Superior temporal gyrus (tissue), 1 donor: ENCODE results near the gene DES.
"Not testable (repeated sequence)": the region's sequence is repeated elsewhere in the genome, so short reads cannot be mapped to it uniquely, and the experiment has no call there.

Experiments used
- DNase-seq: peaks from one replicate; pipeline ENCODE4 v3.0.0-alpha.2; 2016; ENCODE audit errors: extremely low spot score

Gene DES

DNA sequence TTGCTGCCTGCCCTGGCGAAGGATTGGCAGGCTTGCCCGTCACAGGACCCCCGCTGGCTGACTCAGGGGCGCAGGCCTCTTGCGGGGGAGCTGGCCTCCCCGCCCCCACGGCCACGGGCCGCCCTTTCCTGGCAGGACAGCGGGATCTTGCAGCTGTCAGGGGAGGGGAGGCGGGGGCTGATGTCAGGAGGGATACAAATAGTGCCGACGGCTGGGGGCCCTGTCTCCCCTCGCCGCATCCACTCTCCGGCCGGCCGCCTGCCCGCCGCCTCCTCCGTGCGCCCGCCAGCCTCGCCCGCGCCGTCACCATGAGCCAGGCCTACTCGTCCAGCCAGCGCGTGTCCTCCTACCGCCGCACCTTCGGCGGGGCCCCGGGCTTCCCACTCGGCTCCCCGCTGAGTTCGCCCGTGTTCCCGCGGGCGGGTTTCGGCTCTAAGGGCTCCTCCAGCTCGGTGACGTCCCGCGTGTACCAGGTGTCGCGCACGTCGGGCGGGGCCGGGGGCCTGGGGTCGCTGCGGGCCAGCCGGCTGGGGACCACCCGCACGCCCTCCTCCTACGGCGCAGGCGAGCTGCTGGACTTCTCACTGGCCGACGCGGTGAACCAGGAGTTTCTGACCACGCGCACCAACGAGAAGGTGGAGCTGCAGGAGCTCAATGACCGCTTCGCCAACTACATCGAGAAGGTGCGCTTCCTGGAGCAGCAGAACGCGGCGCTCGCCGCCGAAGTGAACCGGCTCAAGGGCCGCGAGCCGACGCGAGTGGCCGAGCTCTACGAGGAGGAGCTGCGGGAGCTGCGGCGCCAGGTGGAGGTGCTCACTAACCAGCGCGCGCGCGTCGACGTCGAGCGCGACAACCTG, at the start of gene DES:
Gene DES (plus strand): TSS at position 223 of the 857 bp plus-strand sequence. CDS start 86 bp downstream, at position 309.
- DNase-seq: no peak

DNA sequence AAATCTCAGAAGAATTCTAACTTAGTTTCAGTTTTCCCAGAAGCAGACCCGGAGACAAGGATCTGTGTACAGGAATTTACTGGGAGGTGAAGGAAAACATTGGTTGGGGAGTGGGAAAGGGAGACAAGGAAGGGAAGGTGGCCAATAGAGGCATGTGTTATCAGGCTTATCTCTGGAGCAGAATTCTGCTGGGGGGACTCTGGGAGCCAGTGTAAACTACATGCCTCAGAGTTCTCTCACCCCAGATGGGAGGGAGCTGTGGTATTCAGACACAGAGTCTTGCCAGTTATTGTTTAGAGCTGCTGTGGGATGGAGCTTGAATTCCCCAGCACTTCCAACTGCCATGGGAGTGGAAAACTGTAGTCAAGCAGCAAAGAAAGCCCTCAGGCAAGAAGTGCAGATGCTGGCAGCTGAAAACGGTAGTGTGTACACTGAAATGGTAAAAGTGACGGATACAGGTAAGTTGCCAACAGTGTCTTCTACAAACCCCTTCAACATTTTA, 49.4 kb upstream of the DES start:
- DNase-seq: no peak

DNA sequence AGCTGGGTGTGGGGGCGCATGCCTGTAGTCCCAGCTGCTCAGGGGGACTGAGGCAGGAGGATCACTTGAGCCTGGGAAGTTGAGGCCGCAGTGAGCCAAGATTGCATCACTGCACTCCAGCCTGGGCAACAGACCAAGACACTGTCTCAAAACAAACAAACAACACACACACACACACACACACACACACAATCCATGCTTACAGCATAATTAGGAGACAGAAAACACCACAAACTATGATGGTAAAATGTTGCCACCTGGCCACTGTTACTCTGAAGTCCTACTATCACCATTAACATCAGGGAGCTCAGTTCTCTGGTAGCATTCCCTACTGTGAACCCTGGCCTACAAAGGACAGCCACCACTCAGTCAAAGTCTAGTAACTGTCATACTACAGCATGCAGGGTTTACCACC, 48.7 kb upstream of the DES start:
- no peak for DNase-seq

DNA sequence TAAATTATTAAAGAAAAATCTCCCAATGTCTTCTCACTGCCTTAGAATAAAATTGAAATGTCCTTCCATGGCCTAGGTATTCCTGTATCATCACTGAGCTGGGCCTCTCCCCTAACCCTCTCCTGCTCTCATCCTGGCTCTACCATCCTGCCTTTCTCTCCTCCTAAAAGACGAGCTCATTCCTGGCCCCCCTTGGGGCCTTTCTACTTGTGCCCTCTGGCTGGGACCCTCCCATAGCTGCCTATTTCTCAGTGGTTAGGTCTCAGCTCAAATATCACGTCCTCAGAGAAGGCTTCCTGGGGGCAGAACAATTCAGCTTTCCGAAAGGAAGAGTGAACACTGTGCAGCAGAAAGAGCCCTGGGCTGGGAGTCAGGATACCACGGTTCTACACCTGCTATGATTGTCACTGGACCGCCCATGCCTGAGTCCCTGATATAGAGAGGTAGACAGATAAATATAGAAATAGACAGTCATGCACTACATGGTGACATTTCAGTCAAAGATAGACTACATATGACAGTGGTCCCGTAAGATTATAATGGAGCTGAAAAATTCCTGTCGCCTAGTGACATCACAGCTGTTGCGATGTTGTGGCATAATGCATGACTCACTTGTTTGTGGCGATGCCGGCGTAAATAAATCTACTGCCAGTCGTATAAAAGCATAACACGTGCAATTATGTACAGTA, 39.9 kb upstream of the DES start:
- no peak for DNase-seq

DNA sequence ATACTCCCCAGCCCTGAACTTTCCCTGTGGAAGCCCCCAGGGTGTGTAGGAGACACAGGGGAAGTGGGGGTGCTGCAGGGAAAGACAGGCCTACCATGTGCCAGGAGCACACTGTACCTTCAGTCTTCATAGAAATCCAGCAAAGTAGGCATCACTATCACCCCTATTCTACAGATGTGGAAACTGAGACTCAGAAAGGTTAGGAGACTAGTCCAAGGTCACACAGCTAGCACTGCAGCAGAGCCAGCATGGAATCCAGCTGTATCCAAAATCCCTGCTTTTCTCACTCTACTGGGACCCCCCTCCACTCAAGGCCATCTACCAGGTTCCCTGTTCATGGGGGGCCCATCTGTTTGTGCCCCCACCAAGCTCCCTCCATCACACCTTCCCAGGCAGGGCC, 37.3 kb upstream of the DES start:
- DNase-seq: no peak

DNA sequence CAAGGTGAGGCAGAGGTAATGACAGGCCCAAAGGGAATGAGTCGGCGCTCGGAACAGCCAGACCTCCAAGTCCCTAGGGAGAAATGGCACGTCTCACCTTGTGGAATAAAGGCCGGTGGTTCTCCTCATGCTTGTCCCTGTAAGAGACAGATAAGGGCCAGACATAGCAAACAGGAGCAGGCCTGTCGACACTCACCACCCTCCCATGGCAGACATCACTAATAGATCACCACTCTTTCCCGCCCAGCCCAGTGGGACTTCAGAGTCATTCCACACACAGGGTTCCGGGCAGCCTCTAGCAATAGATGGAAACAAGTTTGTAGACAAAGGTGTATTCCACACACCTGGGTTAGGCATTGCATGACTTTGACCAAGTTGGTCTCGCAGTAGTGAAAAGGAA, 36.7 kb upstream of the DES start:
- no peak for DNase-seq

DNA sequence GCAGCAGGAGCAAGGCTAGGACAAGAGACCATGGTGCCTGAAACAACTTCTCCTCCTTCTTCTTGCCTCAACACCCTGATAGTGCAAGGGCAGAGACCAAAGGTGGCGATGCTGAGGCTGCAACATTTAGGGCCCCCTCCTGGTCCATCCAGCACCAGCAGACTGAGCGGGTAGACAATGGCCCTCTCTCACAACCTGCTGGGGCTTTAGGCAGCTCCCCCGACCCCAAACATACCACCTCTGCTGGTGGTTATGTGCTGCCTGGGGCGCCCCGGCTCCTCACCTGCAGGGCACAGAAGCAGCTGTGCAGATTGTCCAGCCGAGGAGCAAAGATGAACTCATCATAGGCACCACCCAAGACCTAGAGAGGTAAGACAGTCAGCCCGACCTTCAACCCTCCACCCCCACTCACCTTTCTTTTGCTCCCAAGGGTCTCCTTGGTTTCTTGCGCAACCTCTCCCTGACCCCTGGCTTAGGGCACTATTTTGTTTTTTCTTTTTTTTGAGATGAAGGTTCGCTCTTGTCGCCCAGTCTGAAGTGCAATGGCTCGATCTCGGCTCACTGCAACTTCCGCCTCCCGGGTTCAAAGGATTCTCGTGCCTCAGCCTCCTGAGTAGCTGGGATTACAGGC, 34.0 kb upstream of the DES start:
- no peak for DNase-seq

DNA sequence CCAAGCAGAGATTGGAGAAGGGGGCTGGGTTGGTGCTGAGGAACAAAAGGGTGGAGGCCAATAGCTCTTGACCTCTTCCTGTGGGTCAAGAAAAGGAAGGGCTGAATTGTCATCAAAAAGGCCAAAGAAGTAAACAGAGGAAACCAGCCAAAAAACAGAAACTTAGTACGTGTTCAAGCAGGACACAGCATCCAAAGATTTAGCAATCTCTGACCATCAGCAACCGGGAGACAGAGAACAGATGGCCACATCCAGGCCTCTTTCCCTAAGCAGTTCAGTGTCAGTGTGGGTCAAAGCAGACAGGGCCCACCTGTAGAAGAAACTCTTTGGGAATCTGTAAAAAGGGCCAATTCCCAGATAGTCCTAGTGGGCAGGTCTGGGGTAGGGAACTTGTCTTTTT, 33.3 kb upstream of the DES start:
- DNase-seq: no peak

DNA sequence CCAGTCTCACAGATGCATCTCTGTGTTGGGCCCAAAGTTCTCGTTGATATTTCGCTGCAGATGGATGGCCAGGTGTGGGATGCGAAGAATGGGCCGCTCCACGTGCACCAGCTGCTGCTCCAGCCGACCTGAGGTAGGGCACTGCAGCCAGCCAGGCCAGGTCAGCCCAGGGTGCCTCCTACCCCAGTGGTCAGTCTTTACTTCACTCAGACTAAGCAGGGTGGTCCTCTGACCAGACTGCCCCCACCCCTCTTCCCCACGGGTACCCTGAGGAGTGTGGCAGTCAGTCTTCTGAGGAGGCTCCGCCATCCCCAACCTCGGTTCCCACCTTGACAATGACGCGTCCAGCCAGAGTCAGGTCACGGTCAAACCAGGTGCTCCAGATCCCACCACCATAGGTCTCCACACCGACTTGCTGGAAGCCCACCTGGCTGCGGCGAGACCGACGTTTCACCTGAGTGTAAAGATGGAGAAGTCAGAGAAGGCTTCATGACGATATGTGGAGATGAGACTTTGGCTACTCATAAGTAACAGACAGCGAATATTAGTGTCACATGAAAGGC, 32.1 kb upstream of the DES start:
- DNase-seq: no peak

DNA sequence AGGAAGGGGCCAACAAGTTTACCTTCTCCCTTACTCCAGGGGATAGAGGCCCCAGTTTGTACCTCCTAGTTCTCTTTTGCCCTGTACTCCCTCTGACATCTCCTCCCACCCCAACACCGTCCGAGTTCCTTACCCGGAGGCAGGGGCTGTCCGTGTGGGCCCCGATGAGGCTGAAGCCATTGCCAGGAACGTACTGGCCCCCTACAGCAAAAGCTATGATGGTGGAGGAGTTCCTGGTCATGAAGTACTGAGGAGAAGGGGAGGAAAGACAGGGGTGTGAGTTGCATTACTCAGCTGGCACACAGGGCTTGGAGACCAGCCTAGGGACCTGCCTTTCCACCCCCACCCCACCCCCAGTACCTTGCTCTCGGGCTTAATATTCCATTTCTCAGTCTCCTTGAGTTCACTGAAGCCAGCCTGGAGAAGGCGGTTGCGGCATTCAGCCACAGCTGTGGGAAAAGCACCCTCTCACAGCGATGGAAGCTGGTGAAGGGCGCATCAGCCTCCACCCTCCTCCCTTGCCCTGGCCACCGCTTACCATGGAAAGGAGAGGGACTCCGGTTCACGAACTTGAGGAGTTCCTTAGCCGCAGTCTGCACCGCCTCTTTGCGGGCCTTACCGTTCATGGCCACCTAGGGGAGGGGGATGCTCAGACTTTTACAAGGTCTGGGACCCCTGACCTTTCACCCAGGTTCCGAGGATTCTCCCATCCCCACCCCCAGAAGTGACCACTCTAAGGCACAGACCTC, 31.5 kb upstream of the DES start:
- no peak for DNase-seq

DNA sequence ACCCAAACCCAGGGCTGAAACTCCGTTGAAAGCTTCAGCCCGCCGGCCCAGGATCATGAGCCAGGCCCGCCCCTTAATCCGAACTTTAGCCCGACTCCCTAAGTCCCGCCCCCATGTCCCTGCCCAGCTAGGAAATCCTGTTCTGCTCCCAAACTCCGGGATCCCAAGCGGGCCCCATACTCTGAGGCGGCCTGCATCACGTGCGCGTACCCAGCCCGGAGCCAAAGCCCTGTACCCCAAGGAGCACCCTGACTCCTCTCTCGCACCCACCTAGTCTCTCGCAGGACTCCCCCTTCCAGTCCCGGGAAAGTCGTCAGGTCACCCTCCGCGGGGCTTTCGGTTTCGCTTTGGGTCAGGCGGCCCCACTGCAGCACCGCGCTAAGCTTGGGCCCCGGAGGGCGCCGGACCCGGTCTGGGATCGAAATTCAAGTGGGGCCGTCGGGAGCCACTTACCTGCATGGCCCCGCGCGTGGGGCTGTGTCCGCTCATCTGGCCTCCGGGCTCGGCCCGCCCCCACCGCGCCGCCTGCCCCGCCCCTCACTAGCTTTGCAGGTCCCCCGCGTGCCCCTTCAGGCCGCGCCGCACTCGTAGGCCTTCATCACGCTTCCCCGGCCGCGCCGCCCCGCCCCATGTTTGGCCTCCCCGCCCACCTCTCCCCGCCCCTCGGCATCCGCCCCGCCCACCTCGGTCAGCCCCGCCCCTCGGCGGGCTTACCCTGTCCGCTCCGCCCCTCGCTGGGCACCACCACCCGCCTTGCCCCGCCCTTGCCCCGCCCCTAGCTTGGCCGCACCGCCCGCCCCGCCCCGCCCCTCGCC, 30.7 kb upstream of the DES start, which contains the start of gene DNPEP:
Gene DNPEP (minus strand): TSS at position 607 of the 815 bp plus-strand sequence. CDS start 118 bp downstream, at position 489.
- peak; percentile 82 for DNase-seq

DNA sequence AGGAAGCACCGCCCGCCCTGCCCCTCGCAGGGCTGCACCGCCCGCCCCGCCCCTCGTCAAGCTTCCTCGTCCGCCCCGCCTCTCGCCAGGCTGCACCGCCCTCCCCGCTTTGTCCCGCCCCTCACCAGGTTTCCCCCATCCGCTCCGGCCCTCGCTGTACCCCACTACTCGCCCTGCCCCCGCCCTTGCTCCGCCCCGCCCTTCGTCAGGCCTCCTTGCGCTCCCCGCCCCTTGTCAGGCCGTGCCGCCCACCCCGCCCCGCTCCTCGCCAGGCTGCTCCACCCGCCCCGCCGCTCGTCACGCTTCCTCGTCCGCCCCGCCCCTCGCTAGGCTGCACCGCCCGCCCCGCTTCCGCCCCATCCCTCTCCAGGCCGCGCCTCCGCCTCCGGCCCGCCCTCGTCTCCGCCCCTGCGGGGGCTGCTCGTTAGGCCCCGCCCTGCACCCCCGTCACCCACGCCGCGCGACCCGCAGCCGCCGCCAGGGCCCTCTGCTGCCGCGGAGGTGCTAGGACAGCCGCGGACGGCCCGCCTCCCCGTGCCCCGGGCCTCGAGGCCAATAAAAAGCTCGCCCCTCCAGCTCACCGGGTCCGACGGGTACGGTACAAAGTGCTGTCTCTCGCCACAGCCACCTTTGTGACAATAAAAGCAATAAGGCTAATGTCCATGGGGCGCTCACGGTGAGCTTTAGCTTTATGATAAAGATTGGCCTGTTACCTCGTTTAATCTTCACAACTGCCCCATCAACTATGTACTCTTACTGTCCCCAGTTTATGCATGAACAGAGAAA, 29.9 kb upstream of the DES start:
- DNase-seq: peak; percentile 87

DNA sequence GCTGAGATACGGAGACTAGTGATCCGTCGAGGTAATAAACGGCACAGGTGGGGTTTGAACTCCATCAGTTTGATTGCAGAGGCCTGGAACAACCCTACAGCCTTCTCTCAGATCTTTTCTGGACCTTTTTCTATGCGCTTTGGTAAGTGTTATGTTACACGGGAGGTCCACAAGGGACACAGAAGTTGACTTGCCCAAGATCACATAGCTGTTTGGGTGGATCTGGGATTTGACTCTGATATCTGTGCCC, 29.3 kb upstream of the DES start:
- DNase-seq: no peak

DNA sequence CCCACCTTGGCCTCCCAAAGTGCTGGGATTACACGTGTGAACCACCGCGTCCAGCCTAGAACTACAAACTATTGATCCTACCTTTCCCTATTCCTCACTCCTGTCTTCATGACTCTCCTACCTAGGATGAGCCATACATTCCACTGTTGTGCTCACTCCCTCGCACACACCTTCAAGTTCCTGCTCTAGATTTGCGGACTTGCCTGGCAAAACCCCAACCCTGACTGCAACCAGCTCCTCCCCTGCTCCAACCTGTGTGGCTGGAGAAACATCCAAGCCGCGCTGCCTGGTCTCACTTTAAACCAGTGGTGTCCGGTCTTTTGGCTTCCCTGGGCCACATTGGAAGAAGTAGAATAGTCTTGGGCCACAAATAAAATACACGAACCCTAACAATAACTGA, 25.4 kb upstream of the DES start:
- no peak for DNase-seq

DNA sequence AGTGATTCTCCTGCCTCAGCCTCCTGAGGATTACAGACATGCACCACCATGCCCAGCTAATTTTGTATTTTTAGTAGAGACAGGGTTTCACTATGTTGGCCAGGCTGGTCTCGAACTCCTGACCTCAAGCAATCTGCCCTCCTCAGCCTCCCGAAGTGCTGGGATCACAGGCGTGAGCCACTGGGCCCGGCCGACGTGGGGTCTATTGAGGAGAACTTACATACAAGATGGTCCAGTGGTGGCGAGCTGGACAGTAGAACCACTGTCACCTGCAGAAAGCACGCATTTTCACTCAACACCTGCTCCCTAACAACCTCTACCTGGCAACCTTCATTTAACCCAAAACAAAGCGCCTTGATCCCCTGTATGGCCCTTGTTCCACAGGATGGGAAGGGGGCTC, 23.1 kb upstream of the DES start:
- DNase-seq: not testable (repeated sequence)

DNA sequence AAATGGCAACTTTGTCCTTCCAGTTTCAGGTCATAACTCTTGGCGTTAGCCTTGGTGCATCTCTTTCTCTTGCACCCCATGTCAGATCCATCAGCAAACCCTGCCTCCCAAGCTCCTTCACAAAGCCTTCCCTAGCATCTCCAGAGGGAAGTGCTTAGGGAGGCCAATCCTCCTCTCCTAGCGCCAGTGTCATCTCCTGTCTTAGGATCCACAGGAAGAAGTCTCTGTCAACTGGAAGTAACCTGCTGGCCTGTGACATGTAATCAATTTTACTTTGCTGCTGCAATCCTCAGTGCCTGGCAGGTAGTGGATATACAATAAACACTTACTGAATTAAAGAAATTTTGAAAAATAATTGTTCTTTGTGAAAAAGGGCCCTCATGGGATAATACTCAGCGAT, 22.6 kb upstream of the DES start:
- DNase-seq: no peak

DNA sequence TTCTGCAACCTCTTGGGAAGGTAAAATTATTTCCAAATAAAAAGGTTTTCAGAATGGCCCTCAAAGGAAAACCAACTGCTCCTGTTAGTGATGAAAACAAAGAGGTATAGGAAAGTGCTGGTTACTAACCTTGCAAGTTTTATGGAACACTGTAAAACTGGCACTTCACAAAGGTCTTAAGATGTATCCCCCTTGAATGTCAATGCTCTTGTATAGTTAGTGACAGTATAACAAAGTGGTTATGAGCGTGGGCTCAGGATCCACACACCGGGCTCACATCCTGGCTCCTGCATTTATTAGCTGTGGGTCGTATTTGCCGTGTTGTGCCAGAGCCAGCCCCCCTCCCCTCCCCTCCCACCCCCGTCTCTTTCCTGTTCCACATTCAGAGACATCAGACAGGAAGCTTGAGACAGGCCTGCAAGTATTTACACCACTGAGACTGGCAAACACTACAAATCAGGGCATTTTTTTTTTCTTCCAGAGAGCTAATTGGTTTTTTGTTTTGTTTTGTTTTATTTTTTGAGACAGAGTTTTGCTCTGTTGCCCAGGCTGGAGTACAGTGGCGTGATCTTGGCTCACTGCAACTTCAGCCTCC, 21.2 kb upstream of the DES start:
- DNase-seq: no peak

DNA sequence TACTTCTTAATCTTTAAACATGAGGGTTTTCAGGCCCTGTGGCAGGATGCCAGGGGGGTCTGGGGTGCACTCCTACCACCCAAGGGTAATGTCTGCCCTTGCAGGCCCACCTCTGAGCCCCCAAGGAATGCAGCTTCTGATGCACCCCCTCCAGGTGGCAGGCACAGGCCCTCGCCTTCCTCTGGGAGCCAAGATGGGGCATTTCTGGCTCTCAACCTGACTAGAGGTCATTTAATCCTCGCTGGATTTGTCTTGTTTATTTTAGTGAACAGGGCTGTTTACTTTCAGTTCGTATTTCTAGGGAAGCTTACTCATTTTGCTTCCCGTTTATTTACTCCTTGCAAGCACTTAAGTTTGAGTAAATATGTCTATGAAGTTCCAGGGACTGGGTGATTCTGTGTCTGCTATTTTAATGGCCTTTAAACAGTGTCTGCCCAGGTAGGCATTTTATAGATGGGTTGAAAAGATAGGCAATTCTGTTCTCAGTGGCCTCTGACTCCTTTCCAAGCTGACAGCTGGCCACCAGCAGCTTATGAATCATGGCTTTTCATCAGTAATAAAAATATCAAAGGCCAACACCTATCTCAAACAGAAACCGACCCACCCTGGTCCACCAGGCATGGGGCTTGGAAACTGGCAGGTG, 19.3 kb upstream of the DES start:
- DNase-seq: no peak
